Naive thymus-derived CD8-positive, alpha-beta T cell (primary cell): Measurements from ENCODE around the gene MAPKBP1. TPM values are rescaled to one million over a fixed set of nuclear protein-coding genes. Genes with fewer than 3 reads are reported as not detected.

Source experiments
- ATAC-seq, 2 donors: fragments of 150-1000 bp; cut with Tn5 transposase in 1 of 2; sonication (Bioruptor Pico), chemical (Tn5 transposase) in 1 of 2; 1 replicate in 1 of 2; 2 replicates in 1 of 2; pipeline ENCODE4 v1.10.0; 2021; ENCODE audit warnings: mild to moderate bottlenecking in 2 of 2, moderate library complexity in 2 of 2
- POLR2A ChIA-PET: fragments of 350-600 bp; sonication (Branson Sonifier 250); formaldehyde crosslinking; loops from one replicate; lab custom pipeline; 2021; ENCODE audit warnings: antibody characterized with exemption; lab: Charles Lee
- DNase-seq, 10 donors: peaks; one replicate each; pipeline versions ENCODE4 v3.0.0 to v3.0.0-alpha.2; 2020 to 2022
- H3K27ac Mint-ChIP-seq, 10 donors: one replicate each; pipeline ENCODE4 v1.8.0; 2020 to 2022; ENCODE audit warnings: mild to moderate bottlenecking in 10 of 10, mixed read lengths in 10 of 10, moderate library complexity in 4 of 10, inconsistent platforms in 1 of 10
- H3K27me3 Mint-ChIP-seq, 5 donors: one replicate each; pipeline ENCODE4 v1.8.0; 2021 to 2022; ENCODE audit warnings: mixed read lengths in 5 of 5
- H3K36me3 Mint-ChIP-seq, 3 donors: one replicate each; pipeline ENCODE4 v1.8.0; 2020 to 2022; ENCODE audit warnings: mixed read lengths in 3 of 3, mild to moderate bottlenecking in 2 of 3, inconsistent platforms in 1 of 3
- H3K4me1 Mint-ChIP-seq, 4 donors: one replicate each; pipeline ENCODE4 v1.8.0; 2021 to 2022; ENCODE audit warnings: mixed read lengths in 4 of 4
- H3K4me3 Mint-ChIP-seq, 10 donors: one replicate each; pipeline ENCODE4 v1.8.0; 2020 to 2022; ENCODE audit warnings: mild to moderate bottlenecking in 10 of 10, mixed read lengths in 10 of 10, moderate library complexity in 6 of 10, inconsistent platforms in 1 of 10
- H3K9me3 Mint-ChIP-seq, 9 donors: one replicate each; pipeline ENCODE4 v1.8.0; 2020 to 2022; ENCODE audit warnings: mixed read lengths in 9 of 9, mild to moderate bottlenecking in 3 of 9, inconsistent platforms in 1 of 9, moderate library complexity in 1 of 9
- polyA plus RNA-seq, 3 donors: library from polyadenylated mRNA; unstranded; fragments of 300-500 nt; fragmentation: Illumina TruSeq; gene quantifications; one replicate each; pipeline ENCODE4 v1.2.3, GENCODE V29; 2021
- total RNA-seq, 8 experiments: library from RNA in 2 of 8; stranded (reverse) in 2 of 8; gene quantifications; one replicate each; pipeline ENCODE4 v1.2.3 and lab custom pipeline; 2021 to 2026

MAPKBP1 gene
- total and polyA plus RNA-seq, 5 experiments from 2014 or later, result 1.5 to 39.8 (median 4.0) TPM

- DNase-seq, result no peak
- H3K36me3 Mint-ChIP-seq, result peaks cover 0 to 35% (median 7%) of the 10 kb centered on the region in 3 donors
- POLR2A ChIA-PET, result interaction anchor here (1.1 kb wide), 1 partner anchor 12 kb away, joined by 3 read pairs; no protein-coding TSS in a partner anchor
- H3K4me3 Mint-ChIP-seq, result no peak overlapping the region
- H3K27ac Mint-ChIP-seq, result peak overlapping the region in 2 of 10 donors; percentile 5 to 7
- no peak for ATAC-seq
- no peaks in the 10 kb centered on the region for H3K27me3 Mint-ChIP-seq
- no peaks in the 10 kb centered on the region for H3K9me3 Mint-ChIP-seq
- peaks cover 11 to 32% (median 14%) of the 10 kb centered on the region in 4 donors for H3K4me1 Mint-ChIP-seq
Observed at GRCh38 chr15:41801185-41801584, 26.9 kb downstream of the MAPKBP1 start.

GRCh38 chr15:41801850-41802455 is 27.7 kb downstream of the MAPKBP1 start:
- Mint-ChIP-seq H3K4me1 (peaks cover 8 to 26% (median 10%) of the 10 kb centered on the region in 4 donors), H3K9me3 (no peaks in the 10 kb centered on the region), H3K27me3 (no peaks in the 10 kb centered on the region), H3K36me3 (peaks cover 0 to 35% (median 7%) of the 10 kb centered on the region in 3 donors), H3K27ac (no peak overlapping the region), H3K4me3 (no peak overlapping the region)
- POLR2A ChIA-PET, result interaction anchor here (1.1 kb wide), 1 partner anchor 11 kb away, joined by 3 read pairs; no protein-coding TSS in a partner anchor
- no peak for DNase-seq
- ATAC-seq, result no peak

- DNase-seq, result no peak
- no peak overlapping the region for H3K4me3 Mint-ChIP-seq
- no peaks in the 10 kb centered on the region for H3K9me3 Mint-ChIP-seq
- peaks cover 6 to 20% (median 12%) of the 10 kb centered on the region in 4 donors for H3K4me1 Mint-ChIP-seq
- H3K27ac Mint-ChIP-seq, result peak overlapping the region; percentile 58 to 95 (median 84)
- peaks cover 0 to 34% (median 7%) of the 10 kb centered on the region in 3 donors for H3K36me3 Mint-ChIP-seq
- H3K27me3 Mint-ChIP-seq, result no peaks in the 10 kb centered on the region
- POLR2A ChIA-PET, result no interaction called here
- ATAC-seq, result no peak
Observed at GRCh38 chr15:41804361-41804760, 30.1 kb downstream of the MAPKBP1 start.

DNA sequence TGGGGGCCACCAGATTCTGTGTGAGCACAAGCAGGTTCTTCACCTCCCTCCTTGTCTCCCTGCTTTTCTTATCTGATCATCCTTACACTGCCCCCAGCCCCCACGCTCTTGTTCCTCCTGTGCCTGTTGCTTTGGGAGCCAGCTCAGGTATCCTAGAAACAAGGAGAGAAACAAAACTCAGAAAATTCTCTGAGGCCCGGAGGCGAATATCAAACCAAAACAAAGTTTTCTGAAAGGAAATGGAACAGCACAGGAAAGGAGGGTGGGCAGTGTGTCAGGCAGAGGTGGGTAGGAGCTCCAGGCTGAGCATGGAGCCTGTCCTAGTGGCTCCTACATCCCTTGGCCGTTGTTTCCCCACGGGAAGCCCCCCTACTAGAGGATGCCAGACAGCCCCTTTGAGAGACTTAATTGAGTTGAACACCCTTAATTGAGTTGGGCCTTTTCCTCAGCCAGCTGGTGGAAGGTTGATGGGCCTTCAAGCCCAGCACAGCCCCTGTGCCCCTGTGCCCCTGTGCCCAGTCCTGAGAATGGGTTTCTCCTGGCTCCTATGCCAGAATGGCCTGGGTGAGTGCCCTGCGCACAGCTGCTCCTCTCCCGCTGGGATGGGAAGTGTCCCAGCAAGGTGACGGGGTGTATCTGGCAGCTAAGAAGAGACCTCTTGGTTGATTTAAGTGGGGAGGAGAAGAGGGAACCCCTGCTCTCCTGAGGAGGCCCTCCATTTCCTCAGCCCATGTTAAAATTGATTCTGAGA is 30.8 kb downstream of the MAPKBP1 start:
- Mint-ChIP-seq H3K36me3 (peaks cover 0 to 27% (median 4%) of the 10 kb centered on the region in 3 donors), H3K27ac (peak overlapping the region; percentile 66 to 95 (median 85)), H3K9me3 (no peaks in the 10 kb centered on the region), H3K27me3 (no peaks in the 10 kb centered on the region), H3K4me1 (peaks cover 10 to 27% (median 17%) of the 10 kb centered on the region in 4 donors), H3K4me3 (peak overlapping the region in 2 of 10 donors; percentile 56 to 69)
- DNase-seq, result no peak
- POLR2A ChIA-PET, result no interaction called here
- peak in 1 of 2 donors; percentile 43 for ATAC-seq

DNA sequence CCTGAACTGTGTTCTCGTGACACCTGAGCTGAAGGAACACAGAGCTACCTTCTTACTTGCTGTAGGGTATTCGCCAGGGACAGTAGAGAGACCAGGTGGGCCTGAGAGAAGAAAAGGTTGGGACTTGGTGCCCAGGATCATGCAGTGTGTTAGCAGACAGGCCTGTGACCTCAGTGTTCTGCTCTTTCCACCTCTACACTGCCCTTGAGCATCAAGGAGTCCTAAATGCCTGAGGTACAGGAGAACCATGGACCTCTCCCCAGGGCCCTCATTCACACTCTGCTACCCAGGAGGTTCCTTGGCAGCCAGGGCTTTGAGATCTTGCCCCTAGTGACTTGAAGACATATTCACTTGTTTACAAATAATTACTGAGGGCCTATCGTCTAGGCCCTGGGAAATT is 31.4 kb downstream of the MAPKBP1 start:
- ATAC-seq, result no peak
- Mint-ChIP-seq H3K36me3 (peaks cover 0 to 21% (median 0%) of the 10 kb centered on the region in 3 donors), H3K4me1 (peaks cover 13 to 31% (median 18%) of the 10 kb centered on the region in 4 donors), H3K27me3 (no peaks in the 10 kb centered on the region), H3K27ac (peak overlapping the region in 6 of 10 donors; percentile 15 to 72 (median 46)), H3K4me3 (no peak overlapping the region), H3K9me3 (no peaks in the 10 kb centered on the region)
- DNase-seq, result no peak
- POLR2A ChIA-PET, result no interaction called here

- POLR2A ChIA-PET, result no interaction called here
- ATAC-seq (no peak), DNase-seq (no peak)
- no peak overlapping the region for H3K4me3 Mint-ChIP-seq
- no peaks in the 10 kb centered on the region for H3K9me3 Mint-ChIP-seq
- no peaks in the 10 kb centered on the region for H3K27me3 Mint-ChIP-seq
- H3K36me3 Mint-ChIP-seq, result peaks cover 0 to 12% (median 0%) of the 10 kb centered on the region in 3 donors
- H3K4me1 Mint-ChIP-seq, result peaks cover 14 to 39% (median 24%) of the 10 kb centered on the region in 4 donors
- peak overlapping the region in 3 of 10 donors; percentile 0 to 35 (median 15) for H3K27ac Mint-ChIP-seq
Observed at GRCh38 chr15:41806291-41807181, 32.3 kb downstream of the MAPKBP1 start.

DNA sequence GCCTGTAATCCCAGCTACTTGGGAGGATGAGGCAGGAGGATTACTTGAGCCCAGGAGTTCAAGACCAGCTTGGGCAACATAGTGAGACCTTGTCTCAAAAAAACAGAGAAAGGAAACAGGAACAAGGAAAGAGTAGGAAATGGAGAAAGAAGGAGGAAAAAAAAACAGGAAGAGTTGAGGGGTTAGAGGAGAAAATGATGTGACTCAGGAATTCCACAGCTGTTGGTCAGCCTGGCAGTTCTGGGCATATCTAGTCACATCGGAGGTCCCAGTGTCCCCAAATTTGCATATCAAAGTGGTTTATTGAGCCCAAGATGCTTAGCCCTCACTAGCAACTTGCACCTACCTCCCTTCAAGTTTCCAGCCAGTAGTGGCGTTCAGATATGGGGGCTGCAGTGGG is 34.8 kb downstream of the MAPKBP1 start:
- ATAC-seq (no peak), DNase-seq (no peak)
- no peaks in the 10 kb centered on the region for H3K27me3 Mint-ChIP-seq
- peak overlapping the region in 2 of 10 donors; percentile 22 to 52 for H3K27ac Mint-ChIP-seq
- peak overlapping the region in 1 of 10 donors; percentile 8 for H3K4me3 Mint-ChIP-seq
- H3K36me3 Mint-ChIP-seq, result peaks cover 0 to 16% (median 3%) of the 10 kb centered on the region in 3 donors
- peaks cover 15 to 39% (median 27%) of the 10 kb centered on the region in 4 donors for H3K4me1 Mint-ChIP-seq
- H3K9me3 Mint-ChIP-seq, result no peaks in the 10 kb centered on the region
- POLR2A ChIA-PET, result interaction anchor here (4.5 kb wide), 1 partner anchor 35 kb away, joined by 37 read pairs; the partner anchor contains the start of gene MAPKBP1

DNA sequence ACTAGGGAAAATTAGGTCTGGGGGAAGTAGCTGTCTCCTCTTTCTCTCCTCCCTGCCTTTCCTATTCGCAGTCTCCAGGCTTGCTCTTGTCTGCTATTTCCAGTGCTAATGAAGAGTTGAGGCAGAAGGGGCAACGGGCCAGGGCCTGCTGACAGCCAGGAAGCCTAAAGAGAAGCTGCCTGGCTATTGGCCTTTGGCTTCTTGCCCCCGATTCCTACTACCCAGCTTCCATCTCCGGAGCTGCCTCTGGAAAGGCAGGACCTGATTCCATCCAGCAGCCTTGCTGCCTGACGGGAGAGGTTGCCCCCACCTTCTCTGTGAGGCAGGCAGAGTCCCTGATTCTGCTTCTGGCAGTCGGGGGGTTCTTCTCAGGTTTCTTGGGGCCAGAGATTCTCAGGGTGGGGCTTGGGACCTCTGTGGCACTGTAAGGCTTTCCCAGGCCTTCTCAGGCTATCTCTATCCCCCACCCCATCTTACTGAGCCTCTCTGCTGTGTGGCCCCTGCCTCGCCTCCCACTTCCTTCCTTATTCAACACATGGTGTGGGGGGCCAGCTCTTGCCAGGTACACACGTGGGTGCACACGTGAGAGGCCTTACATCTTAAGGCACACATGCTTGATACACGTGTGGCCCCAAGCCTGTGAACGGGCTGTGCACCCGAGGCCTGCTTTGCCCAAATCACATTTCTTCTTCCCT is 35.4 kb downstream of the MAPKBP1 start:
- H3K27me3 Mint-ChIP-seq, result no peaks in the 10 kb centered on the region
- H3K36me3 Mint-ChIP-seq, result peaks cover 0 to 18% (median 3%) of the 10 kb centered on the region in 3 donors
- H3K4me3 Mint-ChIP-seq, result no peak overlapping the region
- POLR2A ChIA-PET, result interaction anchor here (0.7 to 4.5 kb wide), 3 partner anchors 36 to 126 kb away, joined by 3 to 37 read pairs (median 6); partner anchors contain the start of gene MAPKBP1
- peak in 1 of 2 donors; percentile 51 for ATAC-seq
- DNase-seq, result peak in 1 of 10 donors; percentile 33
- H3K9me3 Mint-ChIP-seq, result no peaks in the 10 kb centered on the region
- peaks cover 12 to 33% (median 24%) of the 10 kb centered on the region in 4 donors for H3K4me1 Mint-ChIP-seq
- peak overlapping the region in 4 of 10 donors; percentile 26 to 85 (median 62) for H3K27ac Mint-ChIP-seq

- Mint-ChIP-seq H3K9me3 (no peaks in the 10 kb centered on the region), H3K4me1 (peaks cover 9 to 23% (median 20%) of the 10 kb centered on the region in 4 donors), H3K27ac (peak overlapping the region in 4 of 10 donors; percentile 48 to 66 (median 56)), H3K36me3 (peaks cover 1 to 22% (median 3%) of the 10 kb centered on the region in 3 donors), H3K4me3 (no peak overlapping the region), H3K27me3 (no peaks in the 10 kb centered on the region)
- POLR2A ChIA-PET, result interaction anchor here (0.7 to 4.5 kb wide), 6 partner anchors 16 to 253 kb away, joined by 3 to 37 read pairs (median 4); partner anchors contain the start of gene MAPKBP1
- ATAC-seq (peak; percentile 9 to 13), DNase-seq (no peak)
Observed at GRCh38 chr15:41810651-41811431, 36.6 kb downstream of the MAPKBP1 start.

- H3K9me3 Mint-ChIP-seq, result no peaks in the 10 kb centered on the region
- no peak overlapping the region for H3K4me3 Mint-ChIP-seq
- no peaks in the 10 kb centered on the region for H3K27me3 Mint-ChIP-seq
- H3K36me3 Mint-ChIP-seq, result peaks cover 3 to 30% (median 5%) of the 10 kb centered on the region in 3 donors
- ATAC-seq, result peak; percentile 90 to 98
- H3K4me1 Mint-ChIP-seq, result peaks cover 9 to 21% (median 20%) of the 10 kb centered on the region in 4 donors
- DNase-seq, result peak; percentile 61 to 86 (median 72)
- POLR2A ChIA-PET, result interaction anchor here (1.3 to 4.5 kb wide), 5 partner anchors 15 to 254 kb away, joined by 3 to 37 read pairs (median 4); partner anchors contain the start of gene MAPKBP1
- H3K27ac Mint-ChIP-seq, result peak overlapping the region in 2 of 10 donors; percentile 48 to 57
Observed at GRCh38 chr15:41811432-41812195, 37.3 kb downstream of the MAPKBP1 start.
